Measurements from ENCODE around the gene CLIP4. TPM values are rescaled to one million over a fixed set of nuclear protein-coding genes. Genes with fewer than 3 reads are reported as not detected.

Gene CLIP4
- total RNA-seq, 1 donor = 73.5 TPM

DNA sequence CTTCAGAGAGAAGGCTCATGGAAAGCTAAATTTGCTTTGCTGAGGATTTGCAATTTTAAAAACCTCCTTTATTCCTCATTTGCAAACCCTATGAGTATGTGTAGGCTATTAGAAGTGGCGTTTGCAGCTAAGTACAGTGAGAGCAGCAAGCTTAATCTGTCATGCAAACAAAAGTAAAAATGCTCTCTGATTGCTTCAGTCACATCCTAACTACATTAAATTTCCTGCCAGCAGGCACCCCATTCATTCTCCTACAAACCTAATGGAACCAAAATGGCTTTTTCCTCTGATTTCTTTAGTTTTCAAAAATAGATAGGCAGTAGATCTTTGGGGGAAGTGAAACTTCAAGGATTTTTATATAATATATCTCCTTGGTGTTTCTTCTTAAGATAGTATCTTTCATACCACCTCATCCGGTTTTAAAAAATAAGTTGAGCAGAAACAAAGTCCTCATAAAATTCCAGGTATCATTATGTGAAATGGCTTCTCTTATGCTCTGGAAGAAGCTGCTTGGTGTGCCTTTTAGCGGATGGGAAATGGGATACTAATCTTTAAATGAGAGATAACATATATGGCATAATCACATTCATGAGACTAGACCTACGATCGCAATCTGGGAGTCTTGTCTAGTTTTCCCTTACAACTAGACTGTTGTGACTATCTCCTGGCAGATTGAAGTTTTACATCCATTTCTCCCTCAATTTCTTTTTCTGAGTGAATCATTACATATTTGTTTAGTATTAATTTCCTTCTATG lies 49.1 kb downstream of the CLIP4 start:
- H3K4me3 ChIP-seq (ENCODE audit: low read depth, low read length) = no peak overlapping the region
- TF ChIP-seq, protein P1, sequence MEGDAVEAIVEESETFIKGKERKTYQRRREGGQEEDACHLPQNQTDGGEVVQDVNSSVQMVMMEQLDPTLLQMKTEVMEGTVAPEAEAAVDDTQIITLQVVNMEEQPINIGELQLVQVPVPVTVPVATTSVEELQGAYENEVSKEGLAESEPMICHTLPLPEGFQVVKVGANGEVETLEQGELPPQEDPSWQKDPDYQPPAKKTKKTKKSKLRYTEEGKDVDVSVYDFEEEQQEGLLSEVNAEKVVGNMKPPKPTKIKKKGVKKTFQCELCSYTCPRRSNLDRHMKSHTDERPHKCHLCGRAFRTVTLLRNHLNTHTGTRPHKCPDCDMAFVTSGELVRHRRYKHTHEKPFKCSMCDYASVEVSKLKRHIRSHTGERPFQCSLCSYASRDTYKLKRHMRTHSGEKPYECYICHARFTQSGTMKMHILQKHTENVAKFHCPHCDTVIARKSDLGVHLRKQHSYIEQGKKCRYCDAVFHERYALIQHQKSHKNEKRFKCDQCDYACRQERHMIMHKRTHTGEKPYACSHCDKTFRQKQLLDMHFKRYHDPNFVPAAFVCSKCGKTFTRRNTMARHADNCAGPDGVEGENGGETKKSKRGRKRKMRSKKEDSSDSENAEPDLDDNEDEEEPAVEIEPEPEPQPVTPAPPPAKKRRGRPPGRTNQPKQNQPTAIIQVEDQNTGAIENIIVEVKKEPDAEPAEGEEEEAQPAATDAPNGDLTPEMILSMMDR (IDR thresholded peaks at IDR 0.05; ENCODE audit: insufficient read depth, low read length) = no peak
- no peak for DNase-seq (ENCODE audit: low read depth)

DNA sequence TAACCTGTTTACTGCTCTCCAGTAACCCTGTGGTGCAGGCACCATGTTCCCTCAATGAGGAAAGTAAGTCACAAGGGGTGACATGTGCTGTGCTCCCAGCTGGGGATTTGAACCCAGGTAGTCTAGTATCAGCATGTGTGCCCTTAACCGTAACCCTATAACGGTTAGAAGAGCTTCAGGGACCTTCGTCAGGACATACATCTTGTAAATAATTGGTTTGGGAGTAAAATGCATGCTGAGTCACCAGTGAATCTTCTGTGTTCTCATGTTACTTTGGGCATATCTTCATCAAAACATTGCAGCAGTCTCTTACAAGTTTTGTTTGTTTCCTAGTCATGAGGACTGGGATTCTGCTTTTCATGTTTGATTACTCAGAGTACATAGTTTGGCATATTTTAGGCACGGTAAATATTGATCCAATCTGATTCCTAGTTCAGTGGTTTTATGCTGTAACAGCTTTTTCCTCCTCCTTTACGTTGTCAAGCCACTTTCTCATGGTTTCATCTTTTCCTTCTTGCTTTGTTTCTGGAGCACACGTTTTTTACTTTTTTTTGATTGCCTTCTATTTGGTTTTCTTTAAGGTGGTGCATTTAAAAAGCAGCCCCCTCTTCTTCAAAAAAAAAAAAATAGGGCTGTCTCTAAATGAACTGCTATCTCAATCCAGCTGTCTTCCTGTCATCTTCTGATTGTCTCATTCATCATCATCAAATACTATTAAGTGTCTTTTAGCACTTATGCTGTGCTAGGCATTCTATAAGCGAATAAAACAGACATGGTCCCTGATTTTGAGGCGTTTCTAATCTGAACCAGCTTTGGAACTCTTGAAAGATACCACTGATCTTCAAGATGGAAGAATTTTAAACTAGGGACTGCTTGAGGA lies 50.4 kb downstream of the CLIP4 start:
- TF ChIP-seq, protein P1 (IDR thresholded peaks at IDR 0.05; ENCODE audit: insufficient read depth, low read length) = no peak
- DNase-seq (ENCODE audit: low read depth) = peak; percentile 42
- H3K4me3 ChIP-seq (ENCODE audit: low read depth, low read length) = no peak overlapping the region

DNA sequence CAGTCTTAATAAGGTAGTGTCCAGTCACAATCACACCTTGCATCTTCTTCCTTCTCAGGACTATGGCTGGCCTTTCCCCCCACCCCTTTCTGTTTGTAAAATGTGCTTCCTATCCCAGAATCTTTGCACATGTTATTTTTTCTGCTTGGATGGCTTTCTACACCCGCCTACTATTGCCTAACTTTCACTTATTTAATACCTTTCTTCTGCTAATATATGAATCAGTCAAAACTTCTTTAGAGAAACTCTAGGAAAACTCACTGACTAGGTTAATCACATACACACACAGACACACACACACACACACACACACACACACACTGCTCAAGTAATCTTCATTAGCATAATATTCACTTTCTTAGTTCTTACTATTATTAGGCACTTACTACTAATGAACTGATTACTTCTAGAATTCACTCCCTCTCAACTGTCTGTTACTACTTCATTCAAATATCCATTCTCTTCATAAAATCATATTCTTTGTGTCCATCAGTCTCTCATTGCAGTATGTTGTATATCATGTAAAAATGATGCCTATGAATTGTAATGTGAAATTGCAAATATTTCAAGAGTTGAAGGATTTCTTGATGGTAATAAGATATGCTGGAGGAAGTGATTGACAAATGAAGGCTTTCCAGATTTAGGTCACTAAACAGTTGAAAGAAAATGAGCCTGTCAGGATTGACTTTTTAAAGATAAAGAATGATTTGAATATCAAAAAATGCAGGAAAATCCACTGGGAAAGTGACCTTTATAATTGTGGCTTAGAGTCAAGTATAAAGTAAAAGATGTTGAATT lies 51.2 kb downstream of the CLIP4 start:
- DNase-seq (ENCODE audit: low read depth) = peak; percentile 27
- TF ChIP-seq, protein P1 (IDR thresholded peaks at IDR 0.05; ENCODE audit: insufficient read depth, low read length) = no peak
- no peak overlapping the region for H3K4me3 ChIP-seq (ENCODE audit: low read depth, low read length)

DNA sequence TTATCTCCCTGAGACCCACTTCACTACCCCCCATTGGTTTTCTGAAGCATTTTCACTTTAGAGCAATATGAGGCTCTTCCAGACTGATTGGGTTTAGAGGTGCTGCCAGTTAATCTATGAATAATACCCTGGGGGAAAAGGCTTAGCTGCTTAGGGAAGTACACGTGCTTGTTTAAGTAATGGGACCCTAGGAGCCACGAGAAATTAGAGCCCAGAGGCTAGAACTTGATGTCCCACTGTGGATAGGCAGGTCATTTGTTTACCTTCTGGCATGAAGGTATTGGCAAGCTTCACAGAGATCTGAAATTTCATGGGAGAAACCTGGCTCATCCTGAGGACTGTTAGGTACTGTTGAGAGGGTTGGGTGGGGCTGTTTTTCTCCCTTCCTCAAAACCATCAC lies 59.7 kb downstream of the CLIP4 start:
- DNase-seq (ENCODE audit: low read depth) = no peak
- TF ChIP-seq, protein P1 (IDR thresholded peaks at IDR 0.05; ENCODE audit: insufficient read depth, low read length) = no peak
- no peak overlapping the region for H3K4me3 ChIP-seq (ENCODE audit: low read depth, low read length)

DNA sequence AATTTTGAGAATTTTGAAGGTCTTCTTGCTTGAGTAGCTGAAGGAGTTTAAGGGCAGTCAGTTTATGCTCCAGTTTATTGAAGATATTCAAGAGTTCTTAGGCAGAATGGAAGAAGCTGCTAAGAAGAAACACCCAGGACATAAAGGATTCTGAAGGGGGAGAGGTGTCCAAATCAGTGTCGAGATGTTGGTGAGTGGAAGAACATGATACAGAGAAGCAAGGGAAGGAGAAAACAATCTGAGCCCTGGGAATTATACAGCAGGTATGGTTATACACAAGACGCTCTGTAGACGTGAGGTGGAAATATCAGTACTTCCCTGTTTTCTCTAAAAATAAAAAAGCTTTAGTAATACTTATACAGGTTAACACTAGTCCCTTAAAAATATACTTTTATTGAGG lies 60.1 kb downstream of the CLIP4 start:
- H3K4me3 ChIP-seq (ENCODE audit: low read depth, low read length) = no peak overlapping the region
- TF ChIP-seq, protein P1 (IDR thresholded peaks at IDR 0.05; ENCODE audit: insufficient read depth, low read length) = no peak
- no peak for DNase-seq (ENCODE audit: low read depth)

- no peak overlapping the region for H3K4me3 ChIP-seq (ENCODE audit: low read depth, low read length)
- no peak for DNase-seq (ENCODE audit: low read depth)
- TF ChIP-seq, protein P1 (IDR thresholded peaks at IDR 0.05; ENCODE audit: insufficient read depth, low read length) = no peak
These were observed 67.1 kb downstream of the CLIP4 start for GRCh38 chr2:29182334-29182733.

Data from fibroblast of the aortic adventitia (primary cell).